ENCODE results near the gene CCL4. TPM values are rescaled to one million over a fixed set of nuclear protein-coding genes. Genes with fewer than 3 reads are reported as not detected.

CCL4 gene
- total RNA-seq, 1 donor from 2014 or later: not detected

- Mint-ChIP-seq H3K36me3 (no peaks in the 10 kb centered on the region), H3K4me3 (no peak within 1 kb of the TSS), H3K27ac (no peak within 1 kb of the TSS), H3K9me3 (no peaks in the 10 kb centered on the region), H3K4me1 (no peaks in the 10 kb centered on the region), H3K27me3 (ENCODE audit: low read depth) (peaks cover 51% of the 10 kb centered on the region)
- no peak for DNase-seq (ENCODE audit: low spot score in 2 of 2, unreplicated experiment in 2 of 2)
- TF ChIP-seq CTCF (IDR thresholded peaks at IDR 0.05; ENCODE audit: unreplicated experiment): no peak
Observed at GRCh38 chr17:36063786-36064541, 39.7 kb upstream of the CCL4 start, which contains the start of gene CCL18. CCL18 (plus strand) TSS chr17:36064272; CDS start chr17:36064343, 71 bp downstream.

- H3K36me3 Mint-ChIP-seq: no peaks in the 10 kb centered on the region
- no peak for TF ChIP-seq CTCF (IDR thresholded peaks at IDR 0.05; ENCODE audit: unreplicated experiment)
- H3K4me1 Mint-ChIP-seq: no peaks in the 10 kb centered on the region
- no peak overlapping the region for H3K4me3 Mint-ChIP-seq
- peaks cover 53% of the 10 kb centered on the region for H3K27me3 Mint-ChIP-seq (ENCODE audit: low read depth)
- DNase-seq (ENCODE audit: low spot score in 2 of 2, unreplicated experiment in 2 of 2): no peak
- H3K9me3 Mint-ChIP-seq: no peaks in the 10 kb centered on the region
- H3K27ac Mint-ChIP-seq: no peak overlapping the region
Observed at GRCh38 chr17:36066365-36066985, 37.2 kb upstream of the CCL4 start.

- H3K9me3 Mint-ChIP-seq: no peaks in the 10 kb centered on the region
- no peak for DNase-seq (ENCODE audit: low spot score in 2 of 2, unreplicated experiment in 2 of 2)
- no peak overlapping the region for H3K4me3 Mint-ChIP-seq
- H3K36me3 Mint-ChIP-seq: no peaks in the 10 kb centered on the region
- H3K4me1 Mint-ChIP-seq: no peaks in the 10 kb centered on the region
- no peak for TF ChIP-seq CTCF (IDR thresholded peaks at IDR 0.05; ENCODE audit: unreplicated experiment)
- peaks cover 46% of the 10 kb centered on the region for H3K27me3 Mint-ChIP-seq (ENCODE audit: low read depth)
- H3K27ac Mint-ChIP-seq: no peak overlapping the region
Observed at GRCh38 chr17:36068524-36068923, 35.1 kb upstream of the CCL4 start.

DNA sequence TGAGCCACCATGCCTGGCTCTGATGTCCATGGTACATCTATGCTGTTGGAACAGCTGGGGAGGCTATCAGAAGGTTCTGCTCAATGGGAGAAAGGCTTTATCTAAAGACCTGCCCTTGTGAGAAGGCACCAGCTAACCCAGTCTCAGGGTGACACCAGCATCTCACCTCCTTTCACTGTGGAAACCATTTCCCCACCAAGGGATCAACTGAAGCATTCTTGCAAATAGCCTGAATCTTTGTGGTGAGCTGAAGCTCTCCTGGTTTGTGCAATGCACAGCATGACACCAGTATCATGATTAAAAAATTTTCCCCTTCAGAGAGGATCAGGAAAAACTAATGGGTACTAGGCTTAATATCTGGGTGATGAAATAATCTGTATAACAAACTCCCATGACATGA lies 34.5 kb upstream of the CCL4 start:
- Mint-ChIP-seq H3K9me3 (no peaks in the 10 kb centered on the region), H3K27me3 (ENCODE audit: low read depth) (peaks cover 48% of the 10 kb centered on the region), H3K36me3 (no peaks in the 10 kb centered on the region), H3K4me3 (no peak overlapping the region), H3K27ac (no peak overlapping the region), H3K4me1 (no peaks in the 10 kb centered on the region)
- no peak for DNase-seq (ENCODE audit: low spot score in 2 of 2, unreplicated experiment in 2 of 2)
- TF ChIP-seq CTCF (IDR thresholded peaks at IDR 0.05; ENCODE audit: unreplicated experiment): no peak

- H3K36me3 Mint-ChIP-seq: no peaks in the 10 kb centered on the region
- peaks cover 45% of the 10 kb centered on the region for H3K27me3 Mint-ChIP-seq (ENCODE audit: low read depth)
- H3K27ac Mint-ChIP-seq: no peak overlapping the region
- DNase-seq (ENCODE audit: low spot score in 2 of 2, unreplicated experiment in 2 of 2): no peak
- H3K4me1 Mint-ChIP-seq: no peaks in the 10 kb centered on the region
- no peak for TF ChIP-seq CTCF (IDR thresholded peaks at IDR 0.05; ENCODE audit: unreplicated experiment)
- no peak overlapping the region for H3K4me3 Mint-ChIP-seq
- no peaks in the 10 kb centered on the region for H3K9me3 Mint-ChIP-seq
Observed at GRCh38 chr17:36070427-36070826, 33.2 kb upstream of the CCL4 start.
